ENCODE results near the gene DARS1.
"Not testable (repeated sequence)": the region's sequence is repeated elsewhere in the genome, so short reads cannot be mapped to it uniquely, and the experiment has no call there.

Gene DARS1

GRCh38 chr2:135975702-135976101 is 9.7 kb downstream of the DARS1 start:
- no peak for DNase-seq

- no peak for DNase-seq
These were observed 11.4 kb downstream of the DARS1 start for GRCh38 chr2:135974036-135974435.

- no peak for DNase-seq
These were observed 15.6 kb downstream of the DARS1 start for GRCh38 chr2:135969655-135970387.

GRCh38 chr2:135965756-135966155 is 19.7 kb downstream of the DARS1 start:
- DNase-seq, result peak; percentile 98

GRCh38 chr2:135964404-135964803 is 21.0 kb downstream of the DARS1 start:
- not testable (repeated sequence) for DNase-seq

- DNase-seq, result no peak
These were observed 21.6 kb downstream of the DARS1 start for GRCh38 chr2:135963841-135964240.

- no peak for DNase-seq
These were observed 22.9 kb downstream of the DARS1 start for GRCh38 chr2:135962366-135963123.

GRCh38 chr2:135960656-135961551 is 24.5 kb downstream of the DARS1 start:
- peak; percentile 67 for DNase-seq

- DNase-seq, result no peak
These were observed 25.3 kb downstream of the DARS1 start for GRCh38 chr2:135960150-135960549.

GRCh38 chr2:135958927-135959326 is 26.5 kb downstream of the DARS1 start:
- DNase-seq, result not testable (repeated sequence)

- no peak for DNase-seq
These were observed 31.3 kb downstream of the DARS1 start for GRCh38 chr2:135954020-135954601.

GRCh38 chr2:135952891-135953290 is 32.5 kb downstream of the DARS1 start:
- DNase-seq, result no peak

GRCh38 chr2:135951041-135951583 is 34.3 kb downstream of the DARS1 start:
- DNase-seq, result peak; percentile 92

GRCh38 chr2:135949451-135950234 is 35.8 kb downstream of the DARS1 start:
- peak; percentile 22 for DNase-seq

GRCh38 chr2:135948642-135949355 is 36.6 kb downstream of the DARS1 start:
- DNase-seq, result no peak

GRCh38 chr2:135948141-135948540 is 37.3 kb downstream of the DARS1 start:
- DNase-seq, result no peak

- DNase-seq, result no peak
These were observed 37.9 kb downstream of the DARS1 start for GRCh38 chr2:135947483-135947882.

GRCh38 chr2:135945526-135945925 is 39.9 kb downstream of the DARS1 start:
- DNase-seq, result no peak

GRCh38 chr2:135944625-135945024 is 40.8 kb downstream of the DARS1 start:
- DNase-seq, result no peak

GRCh38 chr2:135942936-135943688 is 42.3 kb downstream of the DARS1 start:
- no peak for DNase-seq
